ENCODE measurements around the gene KIF16B. TPM values are rescaled to one million over a fixed set of nuclear protein-coding genes. Genes with fewer than 3 reads are reported as not detected.

The KIF16B gene
- total and polyA plus RNA-seq, 4 experiments from 2014 or later = 3.2 to 12.0 (median 10.0) TPM

DNA sequence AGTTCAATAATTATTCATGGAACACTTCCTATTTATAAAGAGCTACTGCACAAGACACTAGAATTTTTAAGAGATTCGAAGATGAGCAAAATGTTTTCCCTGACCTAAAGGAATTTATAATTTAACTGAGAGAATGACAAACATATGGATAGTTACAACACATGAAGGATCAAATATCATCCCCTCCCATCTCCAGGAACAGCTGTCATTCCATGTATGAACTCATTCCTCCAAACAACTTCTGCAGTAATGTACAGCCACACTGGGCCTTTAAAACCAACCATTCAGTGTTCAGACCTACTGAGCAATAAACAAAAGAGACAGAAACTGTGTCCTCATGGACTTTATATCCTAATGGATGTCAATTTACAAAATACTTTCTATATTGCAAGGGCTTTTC is 87.8 kb downstream of the KIF16B start:
- ChIA-PET POLR2A (ENCODE audit: partially characterized antibody) (no interaction called here), CTCF (ENCODE audit: partially characterized antibody) (interaction anchor here (1.9 kb wide), 1 partner anchor 10 kb away, joined by 7 read pairs; no protein-coding TSS in a partner anchor)
- Mint-ChIP-seq H3K36me3 (peaks cover 27 to 42% of the 10 kb centered on the region in 2 donors), H3K4me3 (no peak overlapping the region), H3K9me3 (no peaks in the 10 kb centered on the region), H3K27me3 (no peaks in the 10 kb centered on the region), H3K4me1 (no peaks in the 10 kb centered on the region), H3K27ac (no peak overlapping the region)
- H3K36me3 ChIP-seq (ENCODE audit: insufficient read depth, low read length) = no peaks in the 10 kb centered on the region
- no peak for DNase-seq
- H3K27ac ChIP-seq (ENCODE audit: low read depth, low read length) = no peak overlapping the region
- intact Hi-C loops (cut with micrococcal nuclease) = no loop called here
- H3K4me1 ChIP-seq (ENCODE audit: insufficient read depth, low read length) = no peaks in the 10 kb centered on the region
- H3K4me3 ChIP-seq (ENCODE audit: low read length in 2 of 2) = no peak overlapping the region
- no peaks in the 10 kb centered on the region for H3K9me3 ChIP-seq (ENCODE audit: control insufficient read depth in 1 of 2, low read length in 2 of 2)
- no peaks in the 10 kb centered on the region for H3K27me3 ChIP-seq (ENCODE audit: insufficient read depth, low read length)

DNA sequence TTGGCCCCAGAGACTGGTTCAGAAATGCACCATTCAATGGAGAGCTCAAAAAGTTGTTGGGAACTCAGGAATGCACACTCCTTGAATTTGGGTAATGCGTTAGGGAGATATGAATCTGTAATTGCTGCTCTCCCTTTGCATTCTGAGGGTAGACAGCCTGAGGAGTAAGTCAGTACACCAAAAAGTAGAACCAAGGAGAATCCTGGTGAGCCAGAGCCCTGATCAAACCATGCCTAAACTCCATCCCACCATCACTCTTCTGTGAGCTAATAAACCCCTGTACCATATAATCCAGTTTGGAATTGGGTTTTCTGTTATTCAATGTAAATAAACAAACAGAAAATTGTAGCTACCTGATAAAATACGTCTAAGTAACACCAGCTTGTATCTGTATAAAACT is 90.2 kb downstream of the KIF16B start:
- peaks cover 23 to 41% of the 10 kb centered on the region in 2 donors for H3K36me3 Mint-ChIP-seq
- Histone ChIP-seq H3K9me3 (ENCODE audit: control insufficient read depth in 1 of 2, low read length in 2 of 2) (no peaks in the 10 kb centered on the region), H3K4me1 (ENCODE audit: insufficient read depth, low read length) (no peaks in the 10 kb centered on the region), H3K36me3 (ENCODE audit: insufficient read depth, low read length) (no peaks in the 10 kb centered on the region), H3K27me3 (ENCODE audit: insufficient read depth, low read length) (no peaks in the 10 kb centered on the region), H3K27ac (ENCODE audit: low read depth, low read length) (no peak overlapping the region), H3K4me3 (ENCODE audit: low read length in 2 of 2) (no peak overlapping the region)
- CTCF ChIA-PET (ENCODE audit: partially characterized antibody) = no interaction called here
- H3K9me3 Mint-ChIP-seq = no peaks in the 10 kb centered on the region
- no peak overlapping the region for H3K4me3 Mint-ChIP-seq
- no peak for DNase-seq
- no peaks in the 10 kb centered on the region for H3K4me1 Mint-ChIP-seq
- intact Hi-C loops (cut with micrococcal nuclease) = no loop called here
- POLR2A ChIA-PET (ENCODE audit: partially characterized antibody) = no interaction called here
- no peak overlapping the region for H3K27ac Mint-ChIP-seq
- H3K27me3 Mint-ChIP-seq = no peaks in the 10 kb centered on the region

DNA sequence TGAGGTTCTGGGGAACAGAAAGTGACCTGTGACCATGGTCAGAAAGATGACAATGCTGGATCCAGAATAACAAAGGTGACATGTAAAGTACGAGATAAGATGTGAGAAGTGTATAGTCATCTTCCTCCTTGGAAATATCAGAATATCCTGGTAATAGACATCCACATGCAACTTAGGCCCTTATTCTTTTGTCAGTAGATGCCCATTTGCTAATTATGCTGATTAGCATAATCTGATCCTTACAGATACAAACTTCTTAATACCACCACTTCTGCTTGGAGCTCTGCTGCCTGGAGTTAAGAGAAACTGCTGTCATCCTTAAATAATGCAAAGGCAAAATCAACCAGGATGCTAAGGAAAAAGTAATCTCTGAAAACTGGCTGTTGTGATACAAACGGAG is 91.3 kb downstream of the KIF16B start:
- Mint-ChIP-seq H3K27ac (no peak overlapping the region), H3K27me3 (no peaks in the 10 kb centered on the region), H3K4me3 (no peak overlapping the region), H3K9me3 (no peaks in the 10 kb centered on the region), H3K4me1 (peaks cover 0 to 5% (median 2%) of the 10 kb centered on the region in 4 donors), H3K36me3 (peaks cover 28 to 37% of the 10 kb centered on the region in 2 donors)
- H3K27ac ChIP-seq (ENCODE audit: low read depth, low read length) = no peak overlapping the region
- ChIA-PET CTCF (ENCODE audit: partially characterized antibody) (no interaction called here), POLR2A (ENCODE audit: partially characterized antibody) (no interaction called here)
- no peaks in the 10 kb centered on the region for H3K4me1 ChIP-seq (ENCODE audit: insufficient read depth, low read length)
- intact Hi-C loops (cut with micrococcal nuclease) = no loop called here
- H3K4me3 ChIP-seq (ENCODE audit: low read length in 2 of 2) = no peak overlapping the region
- H3K36me3 ChIP-seq (ENCODE audit: insufficient read depth, low read length) = no peaks in the 10 kb centered on the region
- DNase-seq = no peak
- no peaks in the 10 kb centered on the region for H3K9me3 ChIP-seq (ENCODE audit: control insufficient read depth in 1 of 2, low read length in 2 of 2)
- no peaks in the 10 kb centered on the region for H3K27me3 ChIP-seq (ENCODE audit: insufficient read depth, low read length)

DNA sequence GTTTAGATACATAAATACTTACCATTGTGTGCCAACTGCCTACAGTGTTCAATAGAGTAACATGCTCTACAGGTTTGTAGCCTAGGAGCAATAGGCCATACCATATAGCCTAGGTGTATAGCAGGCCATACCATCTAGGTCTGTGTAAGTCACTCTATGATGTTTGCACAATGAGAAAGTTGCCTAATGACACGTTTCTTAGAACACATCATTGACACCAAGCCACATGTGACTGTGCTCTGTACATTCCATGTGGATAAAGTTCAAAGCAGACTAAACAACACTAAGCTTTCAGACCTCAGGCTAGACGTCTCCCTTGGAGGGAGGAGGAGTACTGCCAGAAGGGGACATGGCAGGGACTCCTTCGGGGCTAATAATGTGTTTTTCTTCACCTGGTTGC is 93.6 kb downstream of the KIF16B start:
- H3K27me3 ChIP-seq (ENCODE audit: insufficient read depth, low read length) = no peaks in the 10 kb centered on the region
- no peaks in the 10 kb centered on the region for H3K9me3 Mint-ChIP-seq
- no peaks in the 10 kb centered on the region for H3K4me1 ChIP-seq (ENCODE audit: insufficient read depth, low read length)
- intact Hi-C loops (cut with micrococcal nuclease) = no loop called here
- no peaks in the 10 kb centered on the region for H3K36me3 ChIP-seq (ENCODE audit: insufficient read depth, low read length)
- CTCF ChIA-PET (ENCODE audit: partially characterized antibody) = no interaction called here
- peaks cover 28 to 29% of the 10 kb centered on the region in 2 donors for H3K36me3 Mint-ChIP-seq
- no peaks in the 10 kb centered on the region for H3K27me3 Mint-ChIP-seq
- no peak overlapping the region for H3K27ac ChIP-seq (ENCODE audit: low read depth, low read length)
- peaks cover 1 to 5% (median 4%) of the 10 kb centered on the region in 4 donors for H3K4me1 Mint-ChIP-seq
- no peak overlapping the region for H3K27ac Mint-ChIP-seq
- no peaks in the 10 kb centered on the region for H3K9me3 ChIP-seq (ENCODE audit: control insufficient read depth in 1 of 2, low read length in 2 of 2)
- no peak overlapping the region for H3K4me3 Mint-ChIP-seq
- POLR2A ChIA-PET (ENCODE audit: partially characterized antibody) = no interaction called here
- DNase-seq = no peak
- no peak overlapping the region for H3K4me3 ChIP-seq (ENCODE audit: low read length in 2 of 2)

DNA sequence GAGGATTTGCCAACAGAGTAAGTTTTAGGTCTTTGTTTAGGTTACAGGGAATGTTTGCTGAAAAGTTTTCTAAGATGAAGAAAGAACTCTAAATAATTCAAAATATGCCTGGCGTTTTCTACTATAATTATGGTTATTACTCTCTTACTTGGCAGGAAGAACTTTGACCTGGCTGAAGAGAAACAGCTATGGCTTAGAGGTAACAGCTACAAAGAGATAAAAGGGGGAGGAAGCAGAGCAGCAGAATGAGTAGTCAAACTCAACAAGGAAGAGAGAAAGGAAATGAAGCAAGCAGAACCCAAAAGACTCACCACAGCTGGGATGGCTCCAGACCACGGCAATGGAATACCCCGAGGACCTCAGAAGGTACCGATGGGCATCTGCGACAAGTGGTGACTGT is 95.6 kb downstream of the KIF16B start:
- no peak overlapping the region for H3K27ac ChIP-seq (ENCODE audit: low read depth, low read length)
- ChIA-PET CTCF (ENCODE audit: partially characterized antibody) (interaction anchor here (0.6 kb wide), 1 partner anchor 340 kb away, joined by 4 read pairs; no protein-coding TSS in a partner anchor), POLR2A (ENCODE audit: partially characterized antibody) (no interaction called here)
- no peaks in the 10 kb centered on the region for H3K9me3 ChIP-seq (ENCODE audit: control insufficient read depth in 1 of 2, low read length in 2 of 2)
- no peaks in the 10 kb centered on the region for H3K27me3 ChIP-seq (ENCODE audit: insufficient read depth, low read length)
- H3K4me3 Mint-ChIP-seq = no peak overlapping the region
- H3K27ac Mint-ChIP-seq = peak overlapping the region in 3 of 7 donors; percentile 17 to 77 (median 29)
- DNase-seq = no peak
- intact Hi-C loops (cut with micrococcal nuclease) = no loop called here
- H3K4me1 Mint-ChIP-seq = peaks cover 3 to 5% (median 4%) of the 10 kb centered on the region in 4 donors
- H3K4me1 ChIP-seq (ENCODE audit: insufficient read depth, low read length) = no peaks in the 10 kb centered on the region
- no peaks in the 10 kb centered on the region for H3K9me3 Mint-ChIP-seq
- H3K4me3 ChIP-seq (ENCODE audit: low read length in 2 of 2) = no peak overlapping the region
- peaks cover 14 to 19% of the 10 kb centered on the region in 2 donors for H3K36me3 Mint-ChIP-seq
- no peaks in the 10 kb centered on the region for H3K36me3 ChIP-seq (ENCODE audit: insufficient read depth, low read length)
- no peaks in the 10 kb centered on the region for H3K27me3 Mint-ChIP-seq

DNA sequence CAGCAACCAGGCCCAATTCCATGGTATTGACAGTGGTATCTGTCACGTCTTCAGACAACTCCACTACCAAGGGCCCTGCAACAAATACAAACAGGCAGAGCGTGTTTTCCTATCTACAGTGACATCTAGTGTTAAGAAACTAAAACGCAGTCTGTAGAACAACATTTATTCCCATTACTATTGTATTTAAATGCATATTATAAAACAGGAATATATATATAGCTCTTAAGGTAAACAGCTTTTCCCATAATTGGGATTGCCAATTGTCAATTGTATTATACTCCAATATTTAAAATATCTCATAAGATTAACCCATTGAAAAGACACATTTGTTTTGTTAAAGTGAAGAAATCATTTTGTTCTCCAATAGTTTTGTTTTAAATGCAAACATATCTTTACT is 97.2 kb downstream of the KIF16B start:
- Histone ChIP-seq H3K4me1 (ENCODE audit: insufficient read depth, low read length) (no peaks in the 10 kb centered on the region), H3K4me3 (ENCODE audit: low read length in 2 of 2) (no peak overlapping the region), H3K9me3 (ENCODE audit: control insufficient read depth in 1 of 2, low read length in 2 of 2) (no peaks in the 10 kb centered on the region), H3K27me3 (ENCODE audit: insufficient read depth, low read length) (no peaks in the 10 kb centered on the region), H3K36me3 (ENCODE audit: insufficient read depth, low read length) (no peaks in the 10 kb centered on the region), H3K27ac (ENCODE audit: low read depth, low read length) (no peak overlapping the region)
- H3K36me3 Mint-ChIP-seq = peaks cover 14 to 16% of the 10 kb centered on the region in 2 donors
- H3K9me3 Mint-ChIP-seq = no peaks in the 10 kb centered on the region
- ChIA-PET POLR2A (ENCODE audit: partially characterized antibody) (no interaction called here), CTCF (ENCODE audit: partially characterized antibody) (interaction anchor here (0.7 to 1.9 kb wide), 13 partner anchors 8 to 704 kb away, joined by 3 to 7 read pairs (median 3); no protein-coding TSS in a partner anchor)
- intact Hi-C loops (cut with micrococcal nuclease) = no loop called here
- DNase-seq = peak in 3 of 5 donors; percentile 13 to 27 (median 15)
- no peak overlapping the region for H3K27ac Mint-ChIP-seq
- no peaks in the 10 kb centered on the region for H3K27me3 Mint-ChIP-seq
- H3K4me3 Mint-ChIP-seq = no peak overlapping the region
- peaks cover 3 to 5% (median 4%) of the 10 kb centered on the region in 4 donors for H3K4me1 Mint-ChIP-seq

DNA sequence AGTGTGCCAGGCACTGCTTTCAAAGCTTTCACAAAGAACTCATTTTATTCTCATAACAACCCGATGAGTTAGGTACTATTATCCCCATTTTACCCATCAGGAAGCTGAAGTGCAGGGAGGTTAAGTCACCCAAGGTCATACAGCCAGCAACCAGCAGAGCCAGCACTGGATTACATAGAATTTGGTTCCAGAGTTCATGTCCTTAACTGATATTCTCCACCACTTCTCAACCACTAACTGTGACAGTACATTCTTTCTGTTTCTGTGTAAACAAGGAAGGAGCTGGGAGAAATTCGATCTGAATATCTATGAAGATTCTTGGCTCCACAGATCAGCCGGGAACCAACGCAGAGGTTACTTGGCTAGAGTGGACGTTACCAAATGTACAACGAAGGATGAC is 98.0 kb downstream of the KIF16B start:
- no peak overlapping the region for H3K27ac Mint-ChIP-seq
- CTCF ChIA-PET (ENCODE audit: partially characterized antibody) = interaction anchor here (0.7 to 1.9 kb wide), 13 partner anchors 9 to 703 kb away, joined by 3 to 7 read pairs (median 3); no protein-coding TSS in a partner anchor
- peaks cover 3 to 5% (median 4%) of the 10 kb centered on the region in 4 donors for H3K4me1 Mint-ChIP-seq
- Histone ChIP-seq H3K4me1 (ENCODE audit: insufficient read depth, low read length) (no peaks in the 10 kb centered on the region), H3K4me3 (ENCODE audit: low read length in 2 of 2) (no peak overlapping the region), H3K36me3 (ENCODE audit: insufficient read depth, low read length) (no peaks in the 10 kb centered on the region), H3K27me3 (ENCODE audit: insufficient read depth, low read length) (no peaks in the 10 kb centered on the region), H3K27ac (ENCODE audit: low read depth, low read length) (no peak overlapping the region), H3K9me3 (ENCODE audit: control insufficient read depth in 1 of 2, low read length in 2 of 2) (no peaks in the 10 kb centered on the region)
- no peaks in the 10 kb centered on the region for H3K9me3 Mint-ChIP-seq
- intact Hi-C loops (cut with micrococcal nuclease) = no loop called here
- POLR2A ChIA-PET (ENCODE audit: partially characterized antibody) = no interaction called here
- H3K4me3 Mint-ChIP-seq = no peak overlapping the region
- DNase-seq = no peak
- H3K27me3 Mint-ChIP-seq = no peaks in the 10 kb centered on the region
- H3K36me3 Mint-ChIP-seq = peaks cover 15 to 18% of the 10 kb centered on the region in 2 donors

DNA sequence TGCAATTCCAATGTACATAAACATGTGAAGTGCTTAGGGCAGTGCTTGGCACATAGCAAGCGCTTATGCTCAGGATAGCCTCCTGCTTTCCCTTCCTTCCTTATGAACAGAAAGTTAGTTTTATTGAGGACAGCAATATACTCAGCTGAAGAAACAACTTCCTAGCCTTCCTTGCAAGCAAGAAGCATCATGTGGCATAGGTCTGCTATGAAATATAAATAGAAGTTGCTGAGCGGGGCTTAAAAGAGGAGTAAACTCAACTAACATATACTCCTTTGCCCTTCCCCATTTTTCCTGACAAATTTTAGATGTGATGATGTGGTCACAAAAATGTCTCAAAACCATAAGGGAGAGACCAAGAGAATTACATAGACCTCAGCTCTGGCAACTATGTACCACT is 98.9 kb downstream of the KIF16B start:
- H3K27me3 Mint-ChIP-seq = no peaks in the 10 kb centered on the region
- no peak overlapping the region for H3K4me3 ChIP-seq (ENCODE audit: low read length in 2 of 2)
- H3K27me3 ChIP-seq (ENCODE audit: insufficient read depth, low read length) = no peaks in the 10 kb centered on the region
- ChIA-PET POLR2A (ENCODE audit: partially characterized antibody) (no interaction called here), CTCF (ENCODE audit: partially characterized antibody) (no interaction called here)
- peaks cover 3 to 5% (median 4%) of the 10 kb centered on the region in 4 donors for H3K4me1 Mint-ChIP-seq
- H3K4me1 ChIP-seq (ENCODE audit: insufficient read depth, low read length) = no peaks in the 10 kb centered on the region
- H3K36me3 ChIP-seq (ENCODE audit: insufficient read depth, low read length) = no peaks in the 10 kb centered on the region
- H3K4me3 Mint-ChIP-seq = no peak overlapping the region
- intact Hi-C loops (cut with micrococcal nuclease) = no loop called here
- H3K27ac ChIP-seq (ENCODE audit: low read depth, low read length) = no peak overlapping the region
- H3K9me3 ChIP-seq (ENCODE audit: control insufficient read depth in 1 of 2, low read length in 2 of 2) = no peaks in the 10 kb centered on the region
- H3K27ac Mint-ChIP-seq = no peak overlapping the region
- DNase-seq = no peak
- H3K9me3 Mint-ChIP-seq = no peaks in the 10 kb centered on the region
- H3K36me3 Mint-ChIP-seq = peaks cover 18 to 20% of the 10 kb centered on the region in 2 donors
